Smooth muscle cell of bladder (primary cell): ENCODE results near the gene ZFPM1. TPM values are rescaled to one million over a fixed set of nuclear protein-coding genes. Genes with fewer than 3 reads are reported as not detected.

Source experiments
- total RNA-seq: library from RNA; depleted of rRNA; stranded (reverse); fragments of >200 nt; gene quantifications from 2 replicates; pipeline ENCODE4 v1.2.3, GENCODE V29; 2014

The ZFPM1 gene
- 1.6 and 2.1 TPM in 2 replicates for total RNA-seq

GRCh38 chr16:88453217-88453531 is at the start of gene ZFPM1:
Gene ZFPM1, plus strand, starts transcription at chr16:88453280. Its CDS starts 359 bp downstream, at chr16:88453639.

GRCh38 chr16:88569985-88570690 is 117.1 kb downstream of the ZFPM1 start, which contains the start of gene ZC3H18:
Gene ZC3H18, plus strand, starts transcription at chr16:88570403. Its CDS starts 6,721 bp downstream, at chr16:88577124.

Other genes starting within 250 kb of the ZFPM1 start
- 2.0 and 4.6 TPM in 2 replicates for gene ZNF469, start 70.3 kb upstream of the ZFPM1 start, total RNA-seq
- 8.0 and 9.8 TPM in 2 replicates for gene ZC3H18, start 117.1 kb downstream of the ZFPM1 start, total RNA-seq
- gene IL17C, start 185.3 kb downstream of the ZFPM1 start, total RNA-seq, result not detected in 2 replicates
- gene CYBA, start 197.8 kb downstream of the ZFPM1 start, total RNA-seq, result 311 and 407 TPM in 2 replicates
- 117 and 128 TPM in 2 replicates for gene MVD, start 209.8 kb downstream of the ZFPM1 start, total RNA-seq
- gene SNAI3, start 233.2 kb downstream of the ZFPM1 start, total RNA-seq, result under 0.01 TPM in 1 of 2 replicates, not detected in the other